Mesothelial cell of epicardium (in vitro differentiated cells): ENCODE measurements around the gene MIDN. TPM values are rescaled to one million over a fixed set of nuclear protein-coding genes. Genes with fewer than 3 reads are reported as not detected.
"Not testable (repeated sequence)": the region's sequence is repeated elsewhere in the genome, so short reads cannot be mapped to it uniquely, and the experiment has no call there.

Experiments
- DNase-seq, 2 experiments: peaks; one replicate each; pipeline ENCODE4 v3.0.0; 2021; ENCODE audit warnings: low spot score in 2 of 2; ENCODE audit not compliant: unreplicated experiment in 2 of 2
- H3K27ac Mint-ChIP-seq: 2 replicates; pipeline ENCODE4 v1.8.0; 2021; ENCODE audit warnings: mixed read lengths
- H3K27me3 Mint-ChIP-seq: 2 replicates; pipeline ENCODE4 v1.8.0; 2021; ENCODE audit warnings: low read depth, mixed read lengths
- H3K36me3 Mint-ChIP-seq: 2 replicates; pipeline ENCODE4 v1.8.0; 2021; ENCODE audit warnings: mixed read lengths
- H3K4me1 Mint-ChIP-seq: 2 replicates; pipeline ENCODE4 v1.8.0; 2021; ENCODE audit warnings: mixed read lengths
- H3K4me3 Mint-ChIP-seq: 2 replicates; pipeline ENCODE4 v1.8.0; 2021; ENCODE audit warnings: mild to moderate bottlenecking, moderate library complexity, mixed read lengths
- H3K9me3 Mint-ChIP-seq: 2 replicates; pipeline ENCODE4 v1.8.0; 2021; ENCODE audit warnings: mixed read lengths
- total RNA-seq: library from RNA; stranded (reverse); gene quantifications from 3 replicates; pipeline ENCODE4 v1.2.1, GENCODE V29; 2021
- TF ChIP-seq, protein P1 (sequence below): fragments of 200-600 bp; sonication (generic); IDR thresholded peaks from one replicate; pipeline ENCODE4 v1.5.0; 2021; ENCODE audit warnings: antibody characterized with exemption; ENCODE audit not compliant: unreplicated experiment

Gene MIDN
- total RNA-seq, 1 donor from 2014 or later = 177 TPM

DNA sequence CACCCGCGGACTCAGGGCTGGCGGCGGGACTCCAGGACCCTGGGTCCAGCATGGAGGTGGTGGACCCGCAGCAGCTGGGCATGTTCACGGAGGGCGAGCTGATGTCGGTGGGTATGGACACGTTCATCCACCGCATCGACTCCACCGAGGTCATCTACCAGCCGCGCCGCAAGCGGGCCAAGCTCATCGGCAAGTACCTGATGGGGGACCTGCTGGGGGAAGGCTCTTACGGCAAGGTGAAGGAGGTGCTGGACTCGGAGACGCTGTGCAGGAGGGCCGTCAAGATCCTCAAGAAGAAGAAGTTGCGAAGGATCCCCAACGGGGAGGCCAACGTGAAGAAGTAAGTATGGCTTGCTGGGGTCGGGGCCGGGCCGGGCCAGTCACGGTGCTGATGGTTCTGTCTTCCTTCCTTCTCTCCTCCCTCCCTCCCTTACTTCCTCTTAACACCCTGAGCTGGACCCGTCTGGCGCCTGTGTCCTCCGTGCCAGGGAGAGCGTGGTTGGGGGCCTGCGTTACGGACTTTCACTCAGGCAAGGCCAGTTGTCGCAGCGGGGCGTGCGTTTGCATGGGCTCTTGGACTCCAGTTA lies 41.4 kb upstream of the MIDN start:
- Mint-ChIP-seq H3K4me3 (peak overlapping the region; percentile 96), H3K36me3 (peaks cover 2% of the 10 kb centered on the region), H3K27ac (peak overlapping the region; percentile 87), H3K4me1 (peaks cover 37% of the 10 kb centered on the region), H3K27me3 (no peaks in the 10 kb centered on the region), H3K9me3 (no peaks in the 10 kb centered on the region)
- TF ChIP-seq, protein P1, sequence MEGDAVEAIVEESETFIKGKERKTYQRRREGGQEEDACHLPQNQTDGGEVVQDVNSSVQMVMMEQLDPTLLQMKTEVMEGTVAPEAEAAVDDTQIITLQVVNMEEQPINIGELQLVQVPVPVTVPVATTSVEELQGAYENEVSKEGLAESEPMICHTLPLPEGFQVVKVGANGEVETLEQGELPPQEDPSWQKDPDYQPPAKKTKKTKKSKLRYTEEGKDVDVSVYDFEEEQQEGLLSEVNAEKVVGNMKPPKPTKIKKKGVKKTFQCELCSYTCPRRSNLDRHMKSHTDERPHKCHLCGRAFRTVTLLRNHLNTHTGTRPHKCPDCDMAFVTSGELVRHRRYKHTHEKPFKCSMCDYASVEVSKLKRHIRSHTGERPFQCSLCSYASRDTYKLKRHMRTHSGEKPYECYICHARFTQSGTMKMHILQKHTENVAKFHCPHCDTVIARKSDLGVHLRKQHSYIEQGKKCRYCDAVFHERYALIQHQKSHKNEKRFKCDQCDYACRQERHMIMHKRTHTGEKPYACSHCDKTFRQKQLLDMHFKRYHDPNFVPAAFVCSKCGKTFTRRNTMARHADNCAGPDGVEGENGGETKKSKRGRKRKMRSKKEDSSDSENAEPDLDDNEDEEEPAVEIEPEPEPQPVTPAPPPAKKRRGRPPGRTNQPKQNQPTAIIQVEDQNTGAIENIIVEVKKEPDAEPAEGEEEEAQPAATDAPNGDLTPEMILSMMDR = no peak
- peak in 1 of 2 experiments; percentile 24 for DNase-seq

DNA sequence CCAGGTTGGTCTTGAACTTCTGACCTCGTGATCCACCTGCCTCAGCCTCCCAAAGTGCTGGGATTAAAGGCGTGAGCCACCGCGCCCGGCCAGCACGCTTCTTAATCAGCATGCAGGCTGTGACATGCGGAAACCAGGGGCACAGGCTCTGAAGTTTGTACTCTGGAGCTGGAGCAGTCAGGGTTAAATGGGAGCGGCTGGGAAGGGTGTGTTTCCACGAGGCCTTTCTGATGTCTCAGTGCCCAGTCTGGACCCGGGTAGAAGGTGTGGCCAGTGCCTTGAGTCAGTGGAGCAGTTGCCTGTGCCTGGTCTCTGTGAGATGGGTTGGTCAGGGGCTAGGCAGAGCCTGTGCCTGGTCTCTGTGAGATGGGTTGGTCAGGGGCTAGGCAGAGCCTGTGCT lies 39.6 kb upstream of the MIDN start:
- not testable (repeated sequence) for H3K9me3 Mint-ChIP-seq, H3K27me3 Mint-ChIP-seq, DNase-seq, H3K27ac Mint-ChIP-seq, H3K4me3 Mint-ChIP-seq, H3K36me3 Mint-ChIP-seq
- peaks cover 34% of the 10 kb centered on the region for H3K4me1 Mint-ChIP-seq

DNA sequence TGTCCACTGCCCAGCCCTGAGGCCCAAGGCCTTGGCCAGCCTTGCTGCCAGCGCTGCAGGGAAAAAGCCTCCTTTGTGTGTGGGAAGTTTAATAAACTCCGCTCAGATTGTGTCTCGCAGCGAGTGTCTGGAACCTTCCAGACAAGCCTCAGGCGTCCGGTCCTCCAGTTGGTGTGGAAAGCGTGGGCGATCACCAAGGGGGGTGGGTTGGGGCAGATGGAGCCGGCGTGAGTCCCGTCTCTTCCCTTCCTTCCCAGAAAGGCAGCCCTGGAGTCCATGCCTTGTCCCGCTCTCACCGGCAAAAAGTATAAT lies 38.2 kb upstream of the MIDN start:
- Mint-ChIP-seq H3K4me1 (peaks cover 33% of the 10 kb centered on the region), H3K27me3 (no peaks in the 10 kb centered on the region), H3K36me3 (peaks cover 9% of the 10 kb centered on the region), H3K4me3 (no peak overlapping the region), H3K27ac (peak overlapping the region; percentile 47), H3K9me3 (no peaks in the 10 kb centered on the region)
- TF ChIP-seq, protein P1 = no peak
- no peak for DNase-seq

DNA sequence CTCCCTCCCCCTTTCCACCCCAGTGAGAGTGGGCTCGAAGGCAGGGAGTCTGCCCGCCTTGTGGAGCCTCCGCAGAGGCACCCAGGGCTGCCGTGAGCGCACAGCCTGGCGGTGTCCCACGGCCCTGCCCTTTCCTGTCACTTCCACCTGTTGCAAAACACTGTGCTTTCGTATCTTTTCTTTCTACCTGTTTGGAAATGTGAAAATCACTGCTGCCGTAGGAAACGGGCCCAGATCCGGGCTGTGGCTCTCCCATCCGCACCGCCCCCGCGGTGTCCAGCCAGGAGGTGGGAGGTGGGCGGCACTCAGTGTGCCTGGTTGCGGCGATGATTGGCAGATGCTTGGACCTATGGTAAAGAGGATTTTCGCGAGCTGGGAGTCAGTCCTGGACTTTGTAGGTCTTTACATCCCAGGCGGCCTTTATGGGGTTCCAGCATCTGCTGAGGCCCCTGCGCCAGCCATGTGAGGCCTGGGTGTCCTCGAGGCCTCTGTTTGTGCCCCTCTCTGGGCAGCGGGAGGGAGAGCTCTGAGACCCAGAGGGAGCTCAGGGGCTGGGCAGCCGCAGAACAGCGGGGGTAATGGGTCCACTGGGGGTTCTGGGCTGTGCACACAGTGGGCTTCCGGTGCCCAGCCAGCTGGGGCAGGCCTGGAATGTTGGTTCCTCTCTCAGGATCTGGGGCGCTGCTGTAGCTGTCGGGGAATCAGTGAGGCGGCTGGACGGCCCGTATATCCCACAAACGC lies 36.7 kb upstream of the MIDN start:
- H3K4me1 Mint-ChIP-seq = peaks cover 32% of the 10 kb centered on the region
- H3K4me3 Mint-ChIP-seq = no peak overlapping the region
- peak overlapping the region; percentile 78 for H3K27ac Mint-ChIP-seq
- H3K9me3 Mint-ChIP-seq = no peaks in the 10 kb centered on the region
- TF ChIP-seq, protein P1 = no peak
- H3K36me3 Mint-ChIP-seq = peaks cover 9% of the 10 kb centered on the region
- H3K27me3 Mint-ChIP-seq = no peaks in the 10 kb centered on the region
- no peak for DNase-seq

DNA sequence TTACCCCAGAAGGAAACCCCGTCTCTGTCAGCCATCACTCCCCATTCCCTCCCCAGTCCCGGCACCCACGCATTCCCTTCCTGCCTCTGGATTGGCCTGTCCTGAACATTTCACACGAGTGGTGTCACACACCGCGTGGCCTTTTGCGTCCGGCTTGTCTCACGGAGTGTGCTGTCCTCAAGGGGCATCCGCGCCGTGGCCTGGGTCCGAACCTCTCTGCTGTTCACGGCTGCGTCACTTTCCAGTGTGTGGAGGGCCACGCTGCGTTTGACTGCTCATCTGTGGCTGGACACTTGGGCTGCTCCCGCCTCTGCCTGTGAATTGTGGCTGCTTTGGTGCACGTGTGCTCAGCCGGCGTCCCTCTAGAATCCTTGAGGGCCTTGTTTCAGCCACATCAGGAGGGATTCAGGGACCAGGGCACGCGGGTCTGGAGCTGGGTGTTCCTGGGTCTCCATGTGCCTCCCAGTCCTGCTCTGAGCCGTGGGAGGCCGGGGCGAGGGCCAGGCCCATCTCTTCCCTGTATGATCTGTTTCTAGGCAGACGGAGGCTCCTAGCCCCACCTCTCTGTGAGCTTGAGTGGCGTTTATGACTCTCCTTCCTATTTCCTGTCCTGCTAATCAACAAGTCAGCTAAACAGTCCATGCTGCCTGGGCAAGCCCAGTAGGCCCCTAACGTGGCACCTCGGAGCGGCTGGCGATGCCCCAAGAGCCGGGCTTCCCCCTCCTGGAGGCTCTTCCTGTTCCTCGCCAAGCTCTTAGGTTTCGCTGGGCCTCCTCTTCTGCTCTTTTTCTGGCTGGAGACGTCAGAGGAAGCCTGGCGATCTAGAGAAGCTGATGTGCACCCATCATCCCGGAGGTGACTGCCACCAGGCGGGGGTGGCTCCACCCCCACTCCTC lies 34.7 kb upstream of the MIDN start:
- no peak for DNase-seq
- TF ChIP-seq, protein P1 = no peak
- Mint-ChIP-seq H3K36me3 (peaks cover 9% of the 10 kb centered on the region), H3K9me3 (no peaks in the 10 kb centered on the region), H3K27ac (peak overlapping the region; percentile 83), H3K4me3 (no peak overlapping the region), H3K27me3 (no peaks in the 10 kb centered on the region), H3K4me1 (peaks cover 24% of the 10 kb centered on the region)

DNA sequence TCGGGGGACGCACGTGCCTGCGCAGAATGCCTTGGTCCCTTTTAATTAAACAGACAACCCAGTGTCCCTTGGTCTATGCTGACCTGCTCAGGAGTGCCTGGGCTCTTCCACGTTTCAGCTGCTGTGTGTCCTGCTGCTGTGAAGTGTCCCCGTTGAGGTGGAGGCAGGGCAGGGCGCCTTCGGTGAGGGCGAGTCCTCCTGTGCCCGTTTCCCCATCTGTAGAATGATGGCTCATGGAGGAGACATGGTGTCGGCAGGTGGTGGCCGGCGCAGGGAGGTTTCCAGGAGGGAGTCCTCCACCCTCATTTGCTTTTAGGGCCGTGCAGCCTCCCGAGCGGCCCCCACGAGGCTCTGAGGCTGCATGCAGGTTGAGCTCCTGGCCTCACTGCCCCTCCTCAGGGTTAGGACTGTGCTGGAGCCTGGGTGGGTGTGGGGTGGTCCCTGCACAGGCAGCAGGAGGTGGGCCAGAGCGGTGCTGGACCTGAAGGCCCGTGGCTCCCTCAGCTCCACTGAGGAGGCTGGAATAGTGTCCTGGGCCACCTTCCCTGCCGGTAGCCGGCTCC lies 34.0 kb upstream of the MIDN start:
- Mint-ChIP-seq H3K4me1 (peaks cover 24% of the 10 kb centered on the region), H3K27ac (peak overlapping the region; percentile 83)
- TF ChIP-seq, protein P1 = no peak

More for the DNA sequence above, 34.0 kb upstream of the MIDN start:
- Mint-ChIP-seq H3K4me3 (no peak overlapping the region), H3K9me3 (no peaks in the 10 kb centered on the region), H3K36me3 (peaks cover 9% of the 10 kb centered on the region), H3K27me3 (no peaks in the 10 kb centered on the region)
- DNase-seq = no peak
